ENCODE data around the gene AQP12A.

GRCh38 chr2:240719676-240720545 lies 28.2 kb downstream of the AQP12A start:
- TF ChIP-seq EP300 (IDR thresholded peaks at IDR 0.05) (no peak), POLR2A (IDR thresholded peaks at IDR 0.05) (no peak)

Measured in stomach (tissue), 4 donors.